GM10266 (cell line): Measurements from ENCODE around the gene PRKCE.

Experiments used
- DNase-seq: peaks from one replicate; pipeline ENCODE4 v3.0.0; 2012; ENCODE audit errors: extremely low spot score
- CTCF ChIP-seq: IDR thresholded peaks from 2 replicates; pipeline ENCODE4 v1.5.1; 2012; ENCODE audit warnings: mild to moderate bottlenecking, low read depth; ENCODE audit not compliant: control insufficient read depth, insufficient read depth; ENCODE audit errors: missing control alignments

Gene PRKCE

GRCh38 chr2:45867800-45868199 is 216.3 kb downstream of the PRKCE start:
- no peak for TF ChIP-seq CTCF
- DNase-seq = peak; percentile 37

- TF ChIP-seq CTCF = no peak
- DNase-seq = no peak
Measured at GRCh38 chr2:45869165-45869501, 217.7 kb downstream of the PRKCE start.

GRCh38 chr2:45871025-45871424 is 219.6 kb downstream of the PRKCE start:
- no peak for TF ChIP-seq CTCF
- DNase-seq = no peak

GRCh38 chr2:45871541-45871940 is 220.1 kb downstream of the PRKCE start:
- TF ChIP-seq CTCF = no peak
- DNase-seq = no peak

GRCh38 chr2:45872211-45872610 is 220.7 kb downstream of the PRKCE start:
- TF ChIP-seq CTCF = no peak
- no peak for DNase-seq

GRCh38 chr2:45874344-45874743 is 222.9 kb downstream of the PRKCE start:
- no peak for TF ChIP-seq CTCF
- DNase-seq = no peak

GRCh38 chr2:45876611-45877010 is 225.1 kb downstream of the PRKCE start:
- no peak for TF ChIP-seq CTCF
- DNase-seq = no peak
